ENCODE results near the gene GFOD1.

DNA sequence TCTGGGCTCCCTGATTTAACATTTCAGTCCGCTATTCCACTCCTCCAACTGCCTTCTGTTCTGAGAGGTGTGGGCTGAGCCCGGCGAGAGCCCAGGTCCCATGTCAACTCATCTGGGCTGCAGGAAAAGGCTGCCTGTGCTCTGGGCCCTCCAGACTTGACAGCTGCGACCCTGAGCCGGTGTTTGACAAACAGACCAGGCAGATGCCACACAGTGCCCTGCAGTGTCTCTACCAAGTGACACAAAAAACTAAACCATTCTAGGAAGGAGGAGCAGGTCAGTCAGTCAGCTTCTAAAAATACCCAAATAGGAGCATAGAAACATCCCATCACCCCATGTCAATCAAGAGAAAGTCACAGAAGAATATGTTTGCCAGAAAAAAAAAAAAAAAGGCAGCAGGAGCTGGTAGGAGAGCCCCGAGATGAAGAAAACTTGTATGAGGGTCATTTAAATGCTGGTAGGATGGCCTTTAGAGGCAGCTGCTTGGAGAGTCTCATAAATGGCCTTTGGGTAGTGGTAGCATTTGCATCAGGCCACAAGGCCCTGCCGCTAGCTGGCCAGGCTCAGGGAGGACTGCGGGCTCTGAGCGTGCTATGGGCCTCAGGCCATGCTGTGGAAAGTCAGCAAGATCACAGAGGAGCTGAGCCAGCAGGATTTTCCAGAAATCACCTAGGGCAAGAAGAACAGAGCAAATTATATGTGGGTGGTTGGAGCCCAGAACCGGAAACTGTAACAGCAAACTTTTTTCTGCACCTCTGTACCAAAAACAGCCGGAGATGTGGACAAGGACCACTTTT is 36.6 kb upstream of the GFOD1 start:
- TF ChIP-seq CTCF (conservative IDR thresholded peaks at IDR 0.05; ENCODE audit: low read length): no peak
- no peak for TF ChIP-seq EZH2phosphoT487 (IDR thresholded peaks at IDR 0.05; ENCODE audit: borderline replicate concordance)
